ENCODE data around the gene CLHC1. TPM values are rescaled to one million over a fixed set of nuclear protein-coding genes. Genes with fewer than 3 reads are reported as not detected.
"Not testable (repeated sequence)": the region's sequence is repeated elsewhere in the genome, so short reads cannot be mapped to it uniquely, and the experiment has no call there.

CLHC1 gene
- total RNA-seq, 1 donor from 2014 or later = 46.7 TPM

- no peak for DNase-seq (ENCODE audit: low spot score in 2 of 2, unreplicated experiment in 2 of 2)
- no peak overlapping the region for H3K27ac Mint-ChIP-seq
- H3K27me3 Mint-ChIP-seq (ENCODE audit: low read depth) = no peaks in the 10 kb centered on the region
- H3K36me3 Mint-ChIP-seq = peaks cover 61% of the 10 kb centered on the region
- H3K9me3 Mint-ChIP-seq = peaks cover 49% of the 10 kb centered on the region
- H3K4me1 Mint-ChIP-seq = no peaks in the 10 kb centered on the region
- TF ChIP-seq CTCF (IDR thresholded peaks at IDR 0.05; ENCODE audit: unreplicated experiment) = no peak
- no peak overlapping the region for H3K4me3 Mint-ChIP-seq
These were observed 27.6 kb downstream of the CLHC1 start for GRCh38 chr2:55204536-55204935.

GRCh38 chr2:55200416-55200815 lies 31.7 kb downstream of the CLHC1 start:
- Mint-ChIP-seq H3K9me3 (peaks cover 51% of the 10 kb centered on the region), H3K4me3 (no peak overlapping the region), H3K27ac (no peak overlapping the region), H3K4me1 (no peaks in the 10 kb centered on the region), H3K36me3 (peaks cover 79% of the 10 kb centered on the region), H3K27me3 (ENCODE audit: low read depth) (no peaks in the 10 kb centered on the region)
- TF ChIP-seq CTCF (IDR thresholded peaks at IDR 0.05; ENCODE audit: unreplicated experiment) = no peak
- no peak for DNase-seq (ENCODE audit: low spot score in 2 of 2, unreplicated experiment in 2 of 2)

- Mint-ChIP-seq H3K27me3 (ENCODE audit: low read depth) (no peaks in the 10 kb centered on the region), H3K4me3 (no peak overlapping the region), H3K9me3 (peaks cover 37% of the 10 kb centered on the region), H3K4me1 (no peaks in the 10 kb centered on the region), H3K36me3 (peaks cover 75% of the 10 kb centered on the region), H3K27ac (no peak overlapping the region)
- no peak for DNase-seq (ENCODE audit: low spot score in 2 of 2, unreplicated experiment in 2 of 2)
- no peak for TF ChIP-seq CTCF (IDR thresholded peaks at IDR 0.05; ENCODE audit: unreplicated experiment)
These were observed 35.6 kb downstream of the CLHC1 start for GRCh38 chr2:55196526-55196925.

- H3K4me1 Mint-ChIP-seq; DNase-seq (ENCODE audit: low spot score in 2 of 2, unreplicated experiment in 2 of 2); H3K27ac Mint-ChIP-seq; H3K27me3 Mint-ChIP-seq (ENCODE audit: low read depth); H3K4me3 Mint-ChIP-seq: not testable (repeated sequence)
- peaks cover 57% of the 10 kb centered on the region for H3K36me3 Mint-ChIP-seq
- peaks cover 26% of the 10 kb centered on the region for H3K9me3 Mint-ChIP-seq
These were observed 40.2 kb downstream of the CLHC1 start for GRCh38 chr2:55191888-55192287.

- not testable (repeated sequence) for DNase-seq (ENCODE audit: low spot score in 2 of 2, unreplicated experiment in 2 of 2); H3K9me3 Mint-ChIP-seq; H3K4me1 Mint-ChIP-seq; H3K4me3 Mint-ChIP-seq; H3K27me3 Mint-ChIP-seq (ENCODE audit: low read depth); H3K27ac Mint-ChIP-seq
- peaks cover 25% of the 10 kb centered on the region for H3K36me3 Mint-ChIP-seq
These were observed 45.3 kb downstream of the CLHC1 start for GRCh38 chr2:55186837-55187236.

GRCh38 chr2:55180374-55180773 lies 51.7 kb downstream of the CLHC1 start:
- no peak for DNase-seq (ENCODE audit: low spot score in 2 of 2, unreplicated experiment in 2 of 2)
- Mint-ChIP-seq H3K9me3 (no peaks in the 10 kb centered on the region), H3K4me1 (peaks cover 2% of the 10 kb centered on the region), H3K27ac (no peak overlapping the region), H3K36me3 (peaks cover 4% of the 10 kb centered on the region), H3K4me3 (no peak overlapping the region), H3K27me3 (ENCODE audit: low read depth) (no peaks in the 10 kb centered on the region)
- TF ChIP-seq CTCF (IDR thresholded peaks at IDR 0.05; ENCODE audit: unreplicated experiment) = no peak

GRCh38 chr2:55176094-55176415 lies 56.0 kb downstream of the CLHC1 start:
- Mint-ChIP-seq H3K4me1 (peaks cover 12% of the 10 kb centered on the region), H3K27ac (no peak overlapping the region), H3K27me3 (ENCODE audit: low read depth) (no peaks in the 10 kb centered on the region), H3K9me3 (no peaks in the 10 kb centered on the region), H3K36me3 (peaks cover 2% of the 10 kb centered on the region), H3K4me3 (no peak overlapping the region)
- no peak for TF ChIP-seq CTCF (IDR thresholded peaks at IDR 0.05; ENCODE audit: unreplicated experiment)
- no peak for DNase-seq (ENCODE audit: low spot score in 2 of 2, unreplicated experiment in 2 of 2)

Measured in mesothelial cell of epicardium (in vitro differentiated cells).